ENCODE measurements around the gene ESR1.

ESR1 gene

DNA sequence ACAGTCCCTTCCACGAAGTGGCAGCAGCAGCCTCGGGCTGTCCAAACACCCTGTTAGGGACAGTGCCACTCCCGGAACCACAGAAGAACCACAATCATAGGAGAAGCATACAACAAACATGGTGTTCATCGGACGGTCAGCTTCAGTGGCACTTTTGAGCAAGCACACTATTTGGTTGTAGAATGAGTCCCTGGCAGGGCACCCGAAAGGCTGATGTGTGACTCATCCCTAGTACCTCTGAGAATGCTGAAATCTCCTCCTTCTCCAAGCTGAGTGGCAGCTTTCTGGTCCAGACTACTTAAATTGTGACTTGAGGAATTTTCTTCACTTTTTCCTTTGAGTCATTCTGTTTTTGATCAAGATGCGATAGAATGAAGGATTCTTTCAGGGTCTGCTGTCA is 282.5 kb downstream of the ESR1 start:
- Histone ChIP-seq H3K4me3 (ENCODE audit: low read length) (no peak overlapping the region), H3K4me1 (ENCODE audit: insufficient read depth, low read length) (no peaks in the 10 kb centered on the region), H3K27ac (ENCODE audit: low read length) (no peak overlapping the region), H3K27me3 (ENCODE audit: insufficient read depth, low read length) (no peaks in the 10 kb centered on the region), H3K9me3 (ENCODE audit: insufficient read depth, low read depth, low read length) (no peaks in the 10 kb centered on the region), H3K9ac (ENCODE audit: low read depth, low read length) (no peak overlapping the region), H3K36me3 (ENCODE audit: insufficient read depth, low read depth, low read length) (no peaks in the 10 kb centered on the region)

DNA sequence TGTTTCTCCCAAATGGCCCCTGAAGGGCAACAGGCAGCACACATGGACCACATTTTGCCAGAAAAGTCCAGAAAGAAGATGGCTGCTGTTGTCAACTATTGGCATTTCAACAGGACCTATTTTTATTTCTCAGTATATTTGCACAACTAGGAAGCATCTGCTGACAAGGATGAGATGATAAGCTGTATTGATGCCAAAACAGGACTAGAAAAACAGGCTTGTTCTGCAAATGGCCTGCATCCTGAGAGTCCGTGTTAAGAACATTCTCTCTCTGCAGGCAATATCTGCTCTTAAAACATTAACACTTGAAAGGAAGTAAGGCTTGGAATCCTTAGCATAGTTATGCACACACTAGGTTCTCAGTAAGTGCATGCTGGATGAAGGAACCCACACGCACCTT is 283.7 kb downstream of the ESR1 start:
- Histone ChIP-seq H3K27ac (ENCODE audit: low read length) (no peak overlapping the region), H3K4me1 (ENCODE audit: insufficient read depth, low read length) (no peaks in the 10 kb centered on the region), H3K36me3 (ENCODE audit: insufficient read depth, low read depth, low read length) (no peaks in the 10 kb centered on the region), H3K4me3 (ENCODE audit: low read length) (no peak overlapping the region), H3K9me3 (ENCODE audit: insufficient read depth, low read depth, low read length) (no peaks in the 10 kb centered on the region), H3K27me3 (ENCODE audit: insufficient read depth, low read length) (no peaks in the 10 kb centered on the region), H3K9ac (ENCODE audit: low read depth, low read length) (no peak overlapping the region)

DNA sequence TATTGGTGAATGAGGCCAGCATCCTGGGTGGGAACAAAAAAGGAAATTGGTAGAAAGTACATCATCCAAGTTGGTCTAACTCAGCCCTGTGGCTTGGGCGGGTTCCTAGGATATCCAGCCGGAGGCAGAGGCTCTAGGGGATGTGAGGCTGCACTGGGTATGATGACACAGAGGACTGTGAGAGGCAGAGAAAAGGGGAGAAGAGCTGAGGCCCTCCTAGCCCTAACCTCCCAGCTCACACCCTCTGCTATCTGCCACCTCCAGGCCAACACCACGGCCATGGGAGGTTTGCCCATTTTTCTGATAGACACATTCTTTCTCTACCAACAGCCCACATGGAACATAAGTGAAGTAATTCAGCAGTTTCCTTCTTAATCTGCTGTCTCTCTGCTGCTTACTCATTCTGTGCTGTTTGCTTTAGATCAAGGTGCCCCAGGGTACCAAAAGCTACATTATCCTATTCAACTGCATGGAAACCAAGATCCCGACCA is 284.4 kb downstream of the ESR1 start:
- no peak overlapping the region for H3K4me3 ChIP-seq (ENCODE audit: low read length)
- H3K4me1 ChIP-seq (ENCODE audit: insufficient read depth, low read length): no peaks in the 10 kb centered on the region
- H3K9me3 ChIP-seq (ENCODE audit: insufficient read depth, low read depth, low read length): no peaks in the 10 kb centered on the region
- H3K27me3 ChIP-seq (ENCODE audit: insufficient read depth, low read length): no peaks in the 10 kb centered on the region
- H3K9ac ChIP-seq (ENCODE audit: low read depth, low read length): no peak overlapping the region
- no peaks in the 10 kb centered on the region for H3K36me3 ChIP-seq (ENCODE audit: insufficient read depth, low read depth, low read length)
- H3K27ac ChIP-seq (ENCODE audit: low read length): no peak overlapping the region

DNA sequence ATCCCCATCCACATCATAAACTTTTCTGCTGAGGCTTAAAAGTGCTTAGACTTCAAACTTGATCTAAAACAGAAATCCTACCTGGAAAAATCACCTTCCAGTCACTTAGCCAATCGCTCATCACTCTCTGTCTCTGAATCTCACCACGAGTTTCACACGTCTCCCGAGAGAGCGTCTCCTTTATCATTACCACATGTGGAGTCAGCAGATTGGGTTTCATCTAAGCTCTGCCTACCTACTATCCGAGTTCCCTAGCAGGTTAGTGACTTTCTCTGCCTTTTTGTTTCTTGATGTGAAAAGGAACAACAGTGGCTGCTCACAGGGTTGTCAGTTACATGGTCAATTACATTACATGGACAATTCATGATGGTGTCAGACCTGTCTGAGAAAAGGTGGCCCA is 286.2 kb downstream of the ESR1 start:
- Histone ChIP-seq H3K4me1 (ENCODE audit: insufficient read depth, low read length) (no peaks in the 10 kb centered on the region), H3K9ac (ENCODE audit: low read depth, low read length) (no peak overlapping the region), H3K9me3 (ENCODE audit: insufficient read depth, low read depth, low read length) (no peaks in the 10 kb centered on the region), H3K27ac (ENCODE audit: low read length) (no peak overlapping the region), H3K36me3 (ENCODE audit: insufficient read depth, low read depth, low read length) (no peaks in the 10 kb centered on the region), H3K4me3 (ENCODE audit: low read length) (no peak overlapping the region), H3K27me3 (ENCODE audit: insufficient read depth, low read length) (no peaks in the 10 kb centered on the region)

DNA sequence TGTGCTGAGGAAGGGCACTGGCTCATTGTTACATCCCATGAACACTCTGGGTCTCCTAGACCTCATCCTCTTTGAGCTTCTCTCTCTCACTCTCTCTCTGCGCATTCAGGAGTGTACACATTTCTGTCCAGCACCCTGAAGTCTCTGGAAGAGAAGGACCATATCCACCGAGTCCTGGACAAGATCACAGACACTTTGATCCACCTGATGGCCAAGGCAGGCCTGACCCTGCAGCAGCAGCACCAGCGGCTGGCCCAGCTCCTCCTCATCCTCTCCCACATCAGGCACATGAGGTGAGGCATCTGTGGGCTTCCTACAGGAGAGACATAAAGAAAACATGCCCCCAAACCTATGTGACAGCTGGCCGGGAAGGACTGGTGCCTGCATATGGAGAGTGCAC is 286.8 kb downstream of the ESR1 start:
- no peak overlapping the region for H3K9ac ChIP-seq (ENCODE audit: low read depth, low read length)
- no peaks in the 10 kb centered on the region for H3K36me3 ChIP-seq (ENCODE audit: insufficient read depth, low read depth, low read length)
- no peaks in the 10 kb centered on the region for H3K27me3 ChIP-seq (ENCODE audit: insufficient read depth, low read length)
- H3K4me3 ChIP-seq (ENCODE audit: low read length): no peak overlapping the region
- H3K4me1 ChIP-seq (ENCODE audit: insufficient read depth, low read length): no peaks in the 10 kb centered on the region
- no peak overlapping the region for H3K27ac ChIP-seq (ENCODE audit: low read length)
- H3K9me3 ChIP-seq (ENCODE audit: insufficient read depth, low read depth, low read length): no peaks in the 10 kb centered on the region

DNA sequence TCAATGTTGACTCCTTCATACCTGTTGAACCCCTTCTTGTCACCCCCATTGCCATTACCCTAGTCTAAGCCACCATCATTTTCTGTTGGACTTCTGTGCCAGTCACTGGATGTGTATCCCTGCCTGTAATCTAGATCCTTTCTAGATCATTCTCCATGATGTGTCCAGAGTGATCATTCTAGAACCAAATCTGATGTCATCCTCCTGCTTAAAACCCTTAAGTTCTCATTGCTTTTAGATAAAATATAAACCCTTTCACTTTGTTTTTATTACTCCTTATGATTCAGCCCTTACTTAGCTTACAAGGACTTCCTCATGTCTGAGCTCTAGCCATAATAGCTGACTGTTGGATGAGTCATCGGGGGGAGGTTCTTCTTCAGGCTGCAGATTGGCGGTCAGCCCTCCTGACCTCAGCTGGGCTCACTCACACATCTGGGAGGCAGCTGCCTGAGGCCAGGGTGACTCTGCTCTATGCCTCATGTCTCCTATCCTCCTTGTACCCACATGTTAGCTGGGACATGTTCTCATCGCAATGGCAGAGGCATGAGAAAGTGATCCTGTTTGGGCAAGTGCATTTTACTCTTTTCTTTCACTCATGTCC is 287.6 kb downstream of the ESR1 start:
- H3K36me3 ChIP-seq (ENCODE audit: insufficient read depth, low read depth, low read length): no peaks in the 10 kb centered on the region
- no peak overlapping the region for H3K9ac ChIP-seq (ENCODE audit: low read depth, low read length)
- H3K9me3 ChIP-seq (ENCODE audit: insufficient read depth, low read depth, low read length): no peaks in the 10 kb centered on the region
- no peaks in the 10 kb centered on the region for H3K4me1 ChIP-seq (ENCODE audit: insufficient read depth, low read length)
- no peak overlapping the region for H3K4me3 ChIP-seq (ENCODE audit: low read length)
- no peaks in the 10 kb centered on the region for H3K27me3 ChIP-seq (ENCODE audit: insufficient read depth, low read length)
- H3K27ac ChIP-seq (ENCODE audit: low read length): no peak overlapping the region

DNA sequence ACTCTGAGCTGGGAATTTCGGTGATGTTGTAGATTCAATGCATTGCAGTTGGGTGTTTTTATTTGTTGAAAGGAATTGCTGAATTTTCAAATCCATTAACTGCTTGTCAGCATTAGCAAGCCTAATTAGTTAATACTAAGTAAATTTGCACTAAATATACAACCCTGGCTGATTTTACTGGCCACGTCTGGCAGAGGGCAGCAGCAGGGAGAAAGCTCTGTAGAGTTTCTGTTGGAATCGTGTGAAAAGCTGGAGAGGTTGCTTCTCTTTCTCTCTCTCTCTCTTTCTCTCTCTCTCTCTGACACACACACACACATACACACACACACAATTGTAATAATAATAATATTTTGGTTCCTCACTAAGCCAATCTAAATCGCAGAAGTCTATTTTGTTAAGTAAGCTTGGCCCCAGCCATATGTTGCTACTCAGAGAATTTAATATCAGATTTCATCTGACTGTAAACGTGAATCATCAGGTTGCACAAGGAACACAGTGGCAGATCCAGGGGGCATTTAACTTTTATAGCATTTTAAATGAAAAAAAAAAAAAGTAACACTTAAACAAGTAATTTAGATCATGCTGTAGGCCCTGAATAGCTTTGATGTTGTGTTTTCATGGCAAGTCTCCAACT is 289.5 kb downstream of the ESR1 start:
- Histone ChIP-seq H3K9me3 (ENCODE audit: insufficient read depth, low read depth, low read length) (no peaks in the 10 kb centered on the region), H3K27ac (ENCODE audit: low read length) (no peak overlapping the region), H3K36me3 (ENCODE audit: insufficient read depth, low read depth, low read length) (no peaks in the 10 kb centered on the region), H3K4me1 (ENCODE audit: insufficient read depth, low read length) (no peaks in the 10 kb centered on the region; the same call in 1 of the 2 replicates), H3K9ac (ENCODE audit: low read depth, low read length) (no peak overlapping the region), H3K4me3 (ENCODE audit: low read length) (no peak overlapping the region), H3K27me3 (ENCODE audit: insufficient read depth, low read length) (no peaks in the 10 kb centered on the region)

DNA sequence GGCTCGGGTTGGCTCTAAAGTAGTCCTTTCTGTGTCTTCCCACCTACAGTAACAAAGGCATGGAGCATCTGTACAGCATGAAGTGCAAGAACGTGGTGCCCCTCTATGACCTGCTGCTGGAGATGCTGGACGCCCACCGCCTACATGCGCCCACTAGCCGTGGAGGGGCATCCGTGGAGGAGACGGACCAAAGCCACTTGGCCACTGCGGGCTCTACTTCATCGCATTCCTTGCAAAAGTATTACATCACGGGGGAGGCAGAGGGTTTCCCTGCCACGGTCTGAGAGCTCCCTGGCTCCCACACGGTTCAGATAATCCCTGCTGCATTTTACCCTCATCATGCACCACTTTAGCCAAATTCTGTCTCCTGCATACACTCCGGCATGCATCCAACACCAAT is 291.2 kb downstream of the ESR1 start:
- Histone ChIP-seq H3K27me3 (ENCODE audit: insufficient read depth, low read length) (no peaks in the 10 kb centered on the region), H3K9me3 (ENCODE audit: insufficient read depth, low read depth, low read length) (no peaks in the 10 kb centered on the region), H3K4me1 (ENCODE audit: insufficient read depth, low read length) (no peaks in the 10 kb centered on the region; the same call in 1 of the 2 replicates), H3K4me3 (ENCODE audit: low read length) (no peak overlapping the region), H3K9ac (ENCODE audit: low read depth, low read length) (no peak overlapping the region), H3K27ac (ENCODE audit: low read length) (no peak overlapping the region), H3K36me3 (ENCODE audit: insufficient read depth, low read depth, low read length) (no peaks in the 10 kb centered on the region)

DNA sequence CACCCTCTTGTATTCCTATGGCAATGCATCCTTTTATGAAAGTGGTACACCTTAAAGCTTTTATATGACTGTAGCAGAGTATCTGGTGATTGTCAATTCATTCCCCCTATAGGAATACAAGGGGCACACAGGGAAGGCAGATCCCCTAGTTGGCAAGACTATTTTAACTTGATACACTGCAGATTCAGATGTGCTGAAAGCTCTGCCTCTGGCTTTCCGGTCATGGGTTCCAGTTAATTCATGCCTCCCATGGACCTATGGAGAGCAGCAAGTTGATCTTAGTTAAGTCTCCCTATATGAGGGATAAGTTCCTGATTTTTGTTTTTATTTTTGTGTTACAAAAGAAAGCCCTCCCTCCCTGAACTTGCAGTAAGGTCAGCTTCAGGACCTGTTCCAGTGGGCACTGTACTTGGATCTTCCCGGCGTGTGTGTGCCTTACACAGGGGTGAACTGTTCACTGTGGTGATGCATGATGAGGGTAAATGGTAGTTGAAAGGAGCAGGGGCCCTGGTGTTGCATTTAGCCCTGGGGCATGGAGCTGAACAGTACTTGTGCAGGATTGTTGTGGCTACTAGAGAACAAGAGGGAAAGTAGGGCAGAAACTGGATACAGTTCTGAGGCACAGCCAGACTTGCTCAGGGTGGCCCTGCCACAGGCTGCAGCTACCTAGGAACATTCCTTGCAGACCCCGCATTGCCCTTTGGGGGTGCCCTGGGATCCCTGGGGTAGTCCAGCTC is 292.1 kb downstream of the ESR1 start:
- no peaks in the 10 kb centered on the region for H3K27me3 ChIP-seq (ENCODE audit: insufficient read depth, low read length)
- no peaks in the 10 kb centered on the region for H3K9me3 ChIP-seq (ENCODE audit: insufficient read depth, low read depth, low read length)
- no peaks in the 10 kb centered on the region for H3K36me3 ChIP-seq (ENCODE audit: insufficient read depth, low read depth, low read length)
- no peak overlapping the region for H3K27ac ChIP-seq (ENCODE audit: low read length)
- no peaks in the 10 kb centered on the region; the same call in 1 of the 2 replicates for H3K4me1 ChIP-seq (ENCODE audit: insufficient read depth, low read length)
- no peak overlapping the region for H3K9ac ChIP-seq (ENCODE audit: low read depth, low read length)
- H3K4me3 ChIP-seq (ENCODE audit: low read length): no peak overlapping the region

DNA sequence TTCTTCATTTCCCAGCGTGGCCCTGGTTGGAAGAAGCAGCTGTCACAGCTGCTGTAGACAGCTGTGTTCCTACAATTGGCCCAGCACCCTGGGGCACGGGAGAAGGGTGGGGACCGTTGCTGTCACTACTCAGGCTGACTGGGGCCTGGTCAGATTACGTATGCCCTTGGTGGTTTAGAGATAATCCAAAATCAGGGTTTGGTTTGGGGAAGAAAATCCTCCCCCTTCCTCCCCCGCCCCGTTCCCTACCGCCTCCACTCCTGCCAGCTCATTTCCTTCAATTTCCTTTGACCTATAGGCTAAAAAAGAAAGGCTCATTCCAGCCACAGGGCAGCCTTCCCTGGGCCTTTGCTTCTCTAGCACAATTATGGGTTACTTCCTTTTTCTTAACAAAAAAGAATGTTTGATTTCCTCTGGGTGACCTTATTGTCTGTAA is 292.7 kb downstream of the ESR1 start:
- Histone ChIP-seq H3K27ac (ENCODE audit: low read length) (no peak overlapping the region), H3K9me3 (ENCODE audit: insufficient read depth, low read depth, low read length) (no peaks in the 10 kb centered on the region), H3K9ac (ENCODE audit: low read depth, low read length) (no peak overlapping the region), H3K4me1 (ENCODE audit: insufficient read depth, low read length) (no peaks in the 10 kb centered on the region; the same call in 1 of the 2 replicates), H3K4me3 (ENCODE audit: low read length) (no peak overlapping the region), H3K36me3 (ENCODE audit: insufficient read depth, low read depth, low read length) (no peaks in the 10 kb centered on the region), H3K27me3 (ENCODE audit: insufficient read depth, low read length) (no peaks in the 10 kb centered on the region)

DNA sequence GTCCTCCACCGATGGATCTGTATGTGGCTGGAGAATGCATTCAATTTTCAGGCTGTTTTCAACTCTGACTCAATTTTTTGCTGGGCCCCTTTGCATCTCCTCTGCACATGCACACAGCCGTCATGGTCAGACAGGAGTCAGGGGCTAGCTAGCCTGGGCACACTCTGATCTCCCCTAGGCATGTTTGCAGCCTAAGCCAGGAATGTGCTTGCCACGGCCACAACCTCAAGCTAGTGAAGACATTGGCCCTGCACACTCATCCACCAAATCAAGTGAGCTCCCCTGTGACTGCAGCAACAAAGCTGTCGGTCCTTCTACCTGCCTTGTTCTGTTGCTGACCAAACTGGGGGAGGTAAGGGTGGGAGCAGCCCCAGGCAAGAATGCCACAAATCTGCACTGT is 300.5 kb downstream of the ESR1 start:
- Histone ChIP-seq H3K4me1 (ENCODE audit: insufficient read depth, low read length) (no peaks in the 10 kb centered on the region), H3K27me3 (ENCODE audit: insufficient read depth, low read length) (no peaks in the 10 kb centered on the region), H3K9ac (ENCODE audit: low read depth, low read length) (no peak overlapping the region), H3K27ac (ENCODE audit: low read length) (no peak overlapping the region), H3K9me3 (ENCODE audit: insufficient read depth, low read depth, low read length) (no peaks in the 10 kb centered on the region), H3K4me3 (ENCODE audit: low read length) (no peak overlapping the region), H3K36me3 (ENCODE audit: insufficient read depth, low read depth, low read length) (no peaks in the 10 kb centered on the region)

Data from iPS-20b (cell line).